OCI-LY1 (cell line): ENCODE data around the gene IQCK.

Source experiments
- CTCF ChIP-seq: fragments of 200-600 bp; sonication (generic), shearing (Covaris generic); IDR thresholded peaks from 2 replicates; pipeline ENCODE4 v1.5.1; 2017; ENCODE audit warnings: mild to moderate bottlenecking, antibody characterized with exemption, low read length, moderate library complexity, mixed read lengths
- EZH2 ChIP-seq: fragments of 200-600 bp; sonication (generic), shearing (Covaris generic); IDR thresholded peaks from 2 replicates; pipeline ENCODE4 v1.8.0; 2017; ENCODE audit warnings: borderline replicate concordance, mixed run types, mild to moderate bottlenecking, antibody characterized with exemption, low read length, moderate library complexity, mixed read lengths

DNA sequence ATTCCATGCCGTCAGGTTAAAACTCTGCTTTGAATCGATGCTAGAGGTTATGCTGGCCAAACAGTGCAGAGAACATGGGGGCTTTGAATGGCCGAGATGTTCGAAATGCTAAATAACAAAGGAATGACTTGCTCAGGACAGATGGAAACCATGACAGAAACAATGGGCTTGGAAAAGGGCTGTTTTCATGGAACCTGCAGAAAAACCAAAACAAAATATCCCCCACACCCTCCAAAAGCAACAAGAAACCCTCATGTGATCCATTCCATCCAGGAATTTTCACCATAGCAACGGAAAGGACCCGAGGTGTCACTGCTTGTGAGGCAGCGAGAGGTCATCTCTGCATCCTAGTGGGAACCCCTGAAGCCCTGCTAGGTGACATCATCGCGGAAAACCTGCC is 141.1 kb downstream of the IQCK start:
- TF ChIP-seq CTCF (no peak), EZH2 (no peak)
